HL-60 (cell line): ENCODE results near the gene AK9.

Source experiments
- CTCF ChIP-seq: IDR thresholded peaks from one replicate; pipeline ENCODE4 v1.5.1; 2011; ENCODE audit warnings: low read length, control low read depth, inconsistent platforms; ENCODE audit not compliant: insufficient read depth
- POLR2AphosphoS5 ChIP-seq: IDR thresholded peaks from 2 replicates; pipeline ENCODE4 v1.6.1; 2012; ENCODE audit warnings: low read depth
- REST ChIP-seq: IDR thresholded peaks from 2 replicates; pipeline ENCODE4 v1.6.1; 2012; ENCODE audit warnings: low read depth; ENCODE audit not compliant: insufficient replicate concordance
- SPI1 ChIP-seq: IDR thresholded peaks from 2 replicates; pipeline ENCODE4 v1.6.1; 2012; ENCODE audit warnings: low read depth, mild to moderate bottlenecking, borderline replicate concordance

- TF ChIP-seq CTCF (no peak), SPI1 (no peak), REST (no peak), POLR2AphosphoS5 (no peak)
Observed at GRCh38 chr6:109561844-109562243, 129.2 kb downstream of the AK9 start.
